Stimulated activated CD8-positive, alpha-beta memory T cell treated with anti-CD3 and anti-CD28 coated beads, Interleukin-15, amount 100 ng/mL, for 24 hours (primary cell): ENCODE data around the gene NDUFAF3.

Experiments used
- DNase-seq: peaks from one replicate; pipeline ENCODE4 v3.0.0-alpha.2; 2020; ENCODE audit warnings: low read depth

NDUFAF3 gene

DNA sequence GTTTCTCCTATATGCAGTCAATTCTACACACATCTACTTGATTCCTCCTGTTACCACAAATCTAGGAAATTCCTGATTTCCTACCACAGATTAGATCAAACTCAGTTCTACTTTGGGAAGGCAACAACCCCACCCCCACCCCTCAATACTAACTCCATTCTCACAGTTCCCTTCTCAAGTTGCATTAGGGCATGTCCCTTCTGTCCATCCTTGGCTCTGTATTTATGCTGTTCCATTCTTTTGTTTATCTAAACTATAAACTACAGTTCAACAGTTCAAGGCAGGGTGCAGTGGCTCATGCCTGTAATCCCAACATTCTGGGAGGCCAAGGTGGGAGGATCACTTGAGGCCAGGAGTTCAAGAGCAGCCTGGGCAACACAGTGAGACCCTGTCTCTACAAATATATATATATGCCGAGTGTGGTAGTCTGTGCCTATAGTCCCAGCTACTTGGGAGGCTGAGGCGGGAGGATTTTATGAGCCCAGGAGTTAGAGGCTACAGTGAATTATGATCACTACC is 32.5 kb downstream of the NDUFAF3 start:
- DNase-seq = no peak

DNA sequence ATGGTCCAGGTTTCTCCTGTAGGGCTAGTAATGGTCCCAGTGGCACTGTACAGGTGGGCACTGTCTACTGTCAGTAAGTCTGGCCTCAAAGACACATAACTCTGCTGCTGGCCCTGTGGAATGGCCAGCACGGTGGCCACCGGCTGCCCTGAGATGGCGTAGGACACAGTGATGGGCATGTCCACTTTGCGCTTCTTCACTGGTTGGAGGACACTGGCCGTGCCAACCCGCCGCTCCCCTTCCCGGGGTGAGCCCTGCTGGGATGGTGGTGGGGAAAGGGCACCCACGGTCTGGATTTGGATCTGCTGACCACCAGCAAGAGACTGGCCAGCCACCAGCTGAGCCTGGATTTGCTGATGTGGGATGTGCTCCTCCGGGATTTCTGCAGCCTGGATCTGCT is 35.3 kb downstream of the NDUFAF3 start:
- no peak for DNase-seq

DNA sequence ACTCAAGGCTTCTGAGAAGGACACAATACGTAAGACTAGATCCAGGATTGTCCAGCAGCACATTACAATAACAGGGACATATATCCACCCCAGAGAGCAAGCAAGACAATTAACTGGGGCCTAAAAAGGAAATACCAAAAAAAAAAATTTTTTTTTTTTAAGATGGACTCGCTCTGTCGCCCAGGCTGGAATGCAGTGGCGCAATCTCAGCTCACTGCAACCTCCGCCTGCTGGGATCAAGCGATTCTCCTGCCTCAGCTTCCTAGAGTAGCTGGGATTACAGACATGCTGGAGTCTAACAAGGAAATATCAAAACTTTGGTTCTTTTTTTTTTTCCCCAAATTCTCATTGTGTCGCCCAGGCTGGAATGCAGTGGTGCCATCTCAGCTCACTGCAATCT is 36.1 kb downstream of the NDUFAF3 start:
- no peak for DNase-seq
